OCI-LY1 (cell line): ENCODE measurements around the gene DNMT3A.

Experiments
- H2AFZ ChIP-seq: fragments of 200-600 bp; sonication (generic), shearing (Covaris generic); 2 replicates; pipeline ENCODE4 v1.6.0; 2014; ENCODE audit warnings: antibody characterized with exemption, mild to moderate bottlenecking, low read length
- H3F3A ChIP-seq: fragments of 200-600 bp; sonication (generic), shearing (Covaris generic); 2 replicates; pipeline ENCODE4 v1.6.0; 2014; ENCODE audit warnings: mild to moderate bottlenecking, antibody characterized with exemption, low read length, moderate library complexity; ENCODE audit not compliant: insufficient read depth
- H3K27ac ChIP-seq: fragments of 200-600 bp; sonication (generic); 2 replicates; pipeline ENCODE4 v1.5.1; 2014; ENCODE audit warnings: low read length, mixed run types, mild to moderate bottlenecking, low read depth; ENCODE audit not compliant: poor library complexity, severe bottlenecking
- H3K27me3 ChIP-seq: fragments of 200-600 bp; sonication (generic); 2 replicates; pipeline ENCODE4 v1.6.0; 2014; ENCODE audit warnings: antibody characterized with exemption, mild to moderate bottlenecking, low read length, moderate library complexity; ENCODE audit not compliant: insufficient read depth
- H3K36me3 ChIP-seq: fragments of 200-600 bp; sonication (generic); 2 replicates; pipeline ENCODE4 v1.6.1; 2014; ENCODE audit warnings: mild to moderate bottlenecking, antibody characterized with exemption, low read length, moderate library complexity, mixed read lengths; ENCODE audit not compliant: insufficient read depth
- H3K4me1 ChIP-seq: fragments of 200-600 bp; sonication (generic); 2 replicates; pipeline ENCODE4 v1.5.1; 2014; ENCODE audit warnings: mild to moderate bottlenecking, low read length, moderate library complexity; ENCODE audit not compliant: insufficient read depth, severe bottlenecking
- H3K4me2 ChIP-seq: fragments of 200-600 bp; sonication (generic), shearing (Covaris generic); 2 replicates; pipeline ENCODE4 v1.6.1; 2014; ENCODE audit warnings: low read length
- H3K4me3 ChIP-seq: fragments of 200-600 bp; sonication (generic); 2 replicates; pipeline ENCODE4 v1.5.1; 2014; ENCODE audit warnings: low read length, low read depth, mild to moderate bottlenecking, mixed read lengths; ENCODE audit not compliant: poor library complexity, severe bottlenecking
- H3K79me2 ChIP-seq: fragments of 200-600 bp; shearing (Covaris generic); 2 replicates; pipeline ENCODE4 v1.6.1; 2016; ENCODE audit warnings: mixed run types, low read length, mixed read lengths; ENCODE audit not compliant: insufficient read depth
- H3K9ac ChIP-seq: fragments of 200-600 bp; sonication (generic), shearing (Covaris generic); 2 replicates; pipeline ENCODE4 v1.6.1; 2014; ENCODE audit warnings: mild to moderate bottlenecking, low read length, mixed read lengths
- H3K9me2 ChIP-seq: fragments of 200-600 bp; sonication (generic), shearing (Covaris generic); 2 replicates; pipeline ENCODE4 v1.6.1; 2014; ENCODE audit warnings: low read depth, mild to moderate bottlenecking, low read length, mixed read lengths
- H3K9me3 ChIP-seq: fragments of 200-600 bp; shearing (Covaris generic); 2 replicates; pipeline ENCODE4 v1.6.1; 2014; ENCODE audit warnings: low read length, mixed read lengths
- H4K20me1 ChIP-seq: fragments of 200-600 bp; sonication (generic), shearing (Covaris generic); 2 replicates; pipeline ENCODE4 v1.6.0; 2016; ENCODE audit warnings: mild to moderate bottlenecking, low read length; ENCODE audit not compliant: insufficient read depth
- EZH2 ChIP-seq: fragments of 200-600 bp; sonication (generic), shearing (Covaris generic); IDR thresholded peaks from 2 replicates; pipeline ENCODE4 v1.8.0; 2017; ENCODE audit warnings: borderline replicate concordance, mixed run types, mild to moderate bottlenecking, antibody characterized with exemption, low read length, moderate library complexity, mixed read lengths
- TF ChIP-seq, protein P1 (sequence below): fragments of 200-600 bp; sonication (generic), shearing (Covaris generic); IDR thresholded peaks from 2 replicates; pipeline ENCODE4 v1.5.1; 2017; ENCODE audit warnings: mild to moderate bottlenecking, antibody characterized with exemption, low read length, moderate library complexity, mixed read lengths

DNMT3A gene

DNA sequence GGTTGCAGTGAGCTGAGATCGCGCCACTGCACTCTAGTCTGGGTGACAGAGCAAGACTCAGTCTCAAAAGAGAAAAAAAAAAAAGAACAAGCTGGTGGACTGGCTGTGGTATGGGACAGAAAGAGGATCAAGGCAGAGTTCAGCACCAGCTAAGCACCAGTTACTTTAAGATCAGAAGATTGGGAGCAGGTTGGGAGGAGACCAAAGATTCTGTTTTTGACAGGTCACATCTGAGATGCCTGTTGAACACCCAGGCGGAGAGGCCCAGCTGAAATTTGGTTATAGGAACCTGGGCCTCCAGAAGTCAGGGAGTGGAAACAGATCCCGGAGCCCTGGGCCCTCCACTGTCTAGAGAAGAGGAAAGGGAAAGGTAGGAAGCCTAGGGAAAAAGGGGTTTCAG is 120.1 kb downstream of the DNMT3A start:
- TF ChIP-seq, protein P1, sequence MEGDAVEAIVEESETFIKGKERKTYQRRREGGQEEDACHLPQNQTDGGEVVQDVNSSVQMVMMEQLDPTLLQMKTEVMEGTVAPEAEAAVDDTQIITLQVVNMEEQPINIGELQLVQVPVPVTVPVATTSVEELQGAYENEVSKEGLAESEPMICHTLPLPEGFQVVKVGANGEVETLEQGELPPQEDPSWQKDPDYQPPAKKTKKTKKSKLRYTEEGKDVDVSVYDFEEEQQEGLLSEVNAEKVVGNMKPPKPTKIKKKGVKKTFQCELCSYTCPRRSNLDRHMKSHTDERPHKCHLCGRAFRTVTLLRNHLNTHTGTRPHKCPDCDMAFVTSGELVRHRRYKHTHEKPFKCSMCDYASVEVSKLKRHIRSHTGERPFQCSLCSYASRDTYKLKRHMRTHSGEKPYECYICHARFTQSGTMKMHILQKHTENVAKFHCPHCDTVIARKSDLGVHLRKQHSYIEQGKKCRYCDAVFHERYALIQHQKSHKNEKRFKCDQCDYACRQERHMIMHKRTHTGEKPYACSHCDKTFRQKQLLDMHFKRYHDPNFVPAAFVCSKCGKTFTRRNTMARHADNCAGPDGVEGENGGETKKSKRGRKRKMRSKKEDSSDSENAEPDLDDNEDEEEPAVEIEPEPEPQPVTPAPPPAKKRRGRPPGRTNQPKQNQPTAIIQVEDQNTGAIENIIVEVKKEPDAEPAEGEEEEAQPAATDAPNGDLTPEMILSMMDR, result no peak
- no peak for TF ChIP-seq EZH2
- Histone ChIP-seq H3K27ac (no peak overlapping the region), H3F3A (no peaks in the 10 kb centered on the region)

DNA sequence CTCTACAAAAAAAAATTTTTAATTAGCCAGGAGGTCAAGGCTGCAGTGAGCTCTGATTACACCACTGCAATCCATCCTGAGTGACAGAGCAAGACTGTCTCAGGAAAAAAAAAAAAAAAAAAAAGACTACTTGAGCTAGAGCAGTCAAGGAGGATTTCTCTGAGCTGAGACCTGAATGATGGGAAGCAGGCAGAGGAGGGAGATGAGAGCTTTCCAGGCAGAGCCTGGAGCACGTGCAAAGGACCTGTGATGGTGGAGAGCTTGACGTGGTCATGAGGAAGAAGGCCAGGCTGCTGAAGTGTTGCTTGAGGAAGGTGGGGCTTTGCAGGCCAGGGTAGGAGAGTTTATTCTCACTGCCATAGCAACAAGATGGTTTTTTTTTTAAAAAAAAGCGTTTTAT is 121.4 kb downstream of the DNMT3A start:
- Histone ChIP-seq H3K9me3 (no peaks in the 10 kb centered on the region), H3K79me2 (no peaks in the 10 kb centered on the region), H3K27me3 (peaks cover 5% of the 10 kb centered on the region; the same call in 1 of the 2 replicates), H3K9me2 (no peaks in the 10 kb centered on the region), H4K20me1 (no peaks in the 10 kb centered on the region), H3K4me2 (no peak overlapping the region), H3K4me3 (no peak overlapping the region), H3F3A (no peaks in the 10 kb centered on the region), H3K27ac (no peak overlapping the region), H3K36me3 (no peaks in the 10 kb centered on the region), H3K4me1 (no peaks in the 10 kb centered on the region), H3K9ac (no peak overlapping the region), H2AFZ (no peak overlapping the region)
- no peak for TF ChIP-seq EZH2
- TF ChIP-seq, protein P1, result no peak

More for the DNA sequence above, 120.1 kb downstream of the DNMT3A start:
- no peak overlapping the region for H3K4me2 ChIP-seq
- no peaks in the 10 kb centered on the region for H3K27me3 ChIP-seq
- no peaks in the 10 kb centered on the region for H3K79me2 ChIP-seq
- H2AFZ ChIP-seq, result no peak overlapping the region
- no peaks in the 10 kb centered on the region for H3K9me2 ChIP-seq
- no peaks in the 10 kb centered on the region for H3K9me3 ChIP-seq
- H4K20me1 ChIP-seq, result no peaks in the 10 kb centered on the region
- H3K36me3 ChIP-seq, result no peaks in the 10 kb centered on the region
- H3K4me1 ChIP-seq, result no peaks in the 10 kb centered on the region
- H3K4me3 ChIP-seq, result no peak overlapping the region
- H3K9ac ChIP-seq, result no peak overlapping the region

DNA sequence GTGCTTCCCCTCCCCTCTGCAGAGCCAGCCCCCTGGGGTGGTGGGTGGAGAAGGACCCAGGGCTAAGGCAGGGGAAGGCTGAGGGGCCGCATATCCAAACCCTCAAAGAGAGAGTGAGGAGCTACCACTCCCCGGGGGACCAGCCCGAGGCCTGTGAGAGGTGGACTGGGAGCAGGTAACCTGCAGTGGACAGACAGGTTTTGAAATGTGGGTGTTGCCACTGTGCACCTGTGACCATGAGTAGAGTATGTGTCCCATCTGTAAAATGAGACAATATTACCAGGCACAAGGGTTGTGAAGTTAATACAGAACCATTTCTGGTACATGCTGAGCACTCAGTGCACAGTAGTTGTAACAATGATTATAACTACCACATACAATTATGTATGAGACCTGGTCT is 122.1 kb downstream of the DNMT3A start:
- H3K36me3 ChIP-seq, result no peaks in the 10 kb centered on the region
- TF ChIP-seq EZH2, result no peak
- TF ChIP-seq, protein P1, result no peak

More for the DNA sequence above, 122.1 kb downstream of the DNMT3A start:
- H3K4me3 ChIP-seq, result no peak overlapping the region
- H3K9ac ChIP-seq, result no peak overlapping the region
- no peaks in the 10 kb centered on the region for H3K9me3 ChIP-seq
- H4K20me1 ChIP-seq, result no peaks in the 10 kb centered on the region
- H3F3A ChIP-seq, result no peaks in the 10 kb centered on the region
- H3K79me2 ChIP-seq, result no peaks in the 10 kb centered on the region
- no peak overlapping the region for H3K4me2 ChIP-seq
- no peak overlapping the region for H2AFZ ChIP-seq
- no peak overlapping the region for H3K27ac ChIP-seq
- H3K27me3 ChIP-seq, result peaks cover 5% of the 10 kb centered on the region; the same call in 1 of the 2 replicates
- H3K4me1 ChIP-seq, result no peaks in the 10 kb centered on the region
- no peaks in the 10 kb centered on the region for H3K9me2 ChIP-seq
